Measurements from ENCODE around the gene AATK.
A peak's percentile ranks its signal among the peaks of the same experiment; 100 is the strongest.

AATK gene

GRCh38 chr17:81144423-81144781 lies 21.6 kb downstream of the AATK start:
- DNase-seq (ENCODE audit: low read depth in 2 of 2), result no peak

GRCh38 chr17:81143717-81144422 lies 22.2 kb downstream of the AATK start:
- no peak for DNase-seq (ENCODE audit: low read depth in 2 of 2)

GRCh38 chr17:81143200-81143527 lies 22.9 kb downstream of the AATK start:
- DNase-seq (ENCODE audit: low read depth in 2 of 2), result no peak

DNA sequence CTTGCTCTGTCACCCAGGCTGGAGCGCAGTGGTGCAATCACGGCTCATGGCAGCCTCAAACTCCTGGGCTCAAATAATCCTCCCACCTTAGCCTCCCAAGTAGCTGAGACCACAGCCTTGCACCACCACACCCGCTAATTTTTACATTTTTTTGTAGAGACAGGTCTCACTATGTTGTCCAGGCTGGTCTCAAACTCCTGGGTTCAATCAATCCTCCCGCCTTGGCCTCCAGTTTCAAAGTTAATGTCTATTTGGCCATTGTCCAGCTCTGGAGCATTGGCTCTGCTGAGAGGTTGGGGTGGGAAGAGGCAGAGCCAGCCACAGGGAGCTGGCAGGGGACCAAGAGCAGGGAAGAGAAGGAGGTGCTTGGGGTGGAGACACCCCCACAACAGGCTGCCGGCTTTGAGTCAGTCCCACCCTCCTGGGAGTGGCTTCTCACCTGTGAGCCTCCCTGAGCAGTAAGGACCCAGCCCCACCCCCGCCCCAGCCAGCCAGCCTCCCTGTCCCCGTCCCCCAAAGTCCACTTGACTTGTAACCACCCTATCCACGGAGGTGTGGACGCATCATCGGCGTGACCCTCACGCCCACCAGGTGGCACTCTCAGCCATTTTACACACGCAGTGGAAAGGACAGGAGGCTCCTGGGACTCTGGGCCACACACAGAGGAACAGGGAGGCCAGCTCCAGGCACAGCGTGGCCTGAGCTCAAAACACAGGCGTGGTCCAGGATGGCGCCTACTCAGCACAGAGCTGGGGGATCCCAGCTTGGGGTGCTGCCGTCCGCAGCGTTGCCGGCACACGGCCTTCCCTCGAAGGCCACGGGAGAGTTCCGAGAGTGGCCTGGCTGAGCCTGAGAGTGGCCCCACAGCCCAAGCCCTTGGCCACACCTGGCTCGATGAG lies 23.5 kb downstream of the AATK start:
- DNase-seq (ENCODE audit: low read depth in 2 of 2), result peak; percentile 20 to 50

DNA sequence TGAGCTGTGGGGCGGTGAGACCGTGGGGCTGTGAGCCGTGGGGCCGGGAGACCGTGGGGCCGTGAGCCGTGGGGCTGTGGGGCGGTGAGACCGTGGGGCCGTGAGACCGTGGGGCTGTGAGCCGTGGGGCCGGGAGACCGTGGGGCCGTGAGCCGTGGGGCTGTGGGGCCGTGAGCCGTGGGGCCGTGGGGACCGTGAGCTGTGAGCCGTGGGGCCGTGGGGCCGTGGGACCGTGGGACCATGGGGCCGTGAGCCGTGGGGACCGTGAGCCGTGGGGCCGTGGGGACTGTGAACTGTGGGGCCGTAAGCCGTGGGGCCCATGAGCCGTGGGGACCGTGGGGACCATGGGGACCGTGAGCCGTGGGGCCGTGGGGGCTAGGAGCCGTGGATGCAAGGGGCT lies 25.3 kb downstream of the AATK start:
- DNase-seq (ENCODE audit: low read depth in 2 of 2), result no peak

DNA sequence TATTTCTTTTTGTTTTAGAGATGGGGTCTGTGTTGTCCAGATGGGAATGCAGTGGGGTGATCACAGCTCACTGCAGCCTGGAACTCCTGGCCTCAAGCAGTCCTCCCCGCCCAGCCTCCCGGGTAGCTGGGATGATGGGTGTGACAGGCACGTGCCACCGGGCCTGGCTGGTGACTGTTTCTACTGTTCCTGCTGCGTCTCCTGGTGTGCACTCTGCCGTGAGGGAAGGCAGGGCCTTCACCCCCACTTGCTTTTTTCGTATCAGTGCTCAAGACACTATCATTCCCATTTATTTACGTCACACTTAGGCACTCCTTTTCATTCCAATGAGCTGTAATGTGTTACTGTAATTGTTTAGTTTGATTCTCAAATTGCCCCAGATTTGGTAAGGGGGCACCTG lies 26.0 kb downstream of the AATK start:
- DNase-seq (ENCODE audit: low read depth in 2 of 2), result no peak

- DNase-seq (ENCODE audit: low read depth in 2 of 2), result no peak
Observed at GRCh38 chr17:81139428-81139827, 26.6 kb downstream of the AATK start.

GRCh38 chr17:81138500-81138899 lies 27.5 kb downstream of the AATK start:
- no peak for DNase-seq (ENCODE audit: low read depth in 2 of 2)

GRCh38 chr17:81138083-81138482 lies 27.9 kb downstream of the AATK start:
- no peak for DNase-seq (ENCODE audit: low read depth in 2 of 2)

DNA sequence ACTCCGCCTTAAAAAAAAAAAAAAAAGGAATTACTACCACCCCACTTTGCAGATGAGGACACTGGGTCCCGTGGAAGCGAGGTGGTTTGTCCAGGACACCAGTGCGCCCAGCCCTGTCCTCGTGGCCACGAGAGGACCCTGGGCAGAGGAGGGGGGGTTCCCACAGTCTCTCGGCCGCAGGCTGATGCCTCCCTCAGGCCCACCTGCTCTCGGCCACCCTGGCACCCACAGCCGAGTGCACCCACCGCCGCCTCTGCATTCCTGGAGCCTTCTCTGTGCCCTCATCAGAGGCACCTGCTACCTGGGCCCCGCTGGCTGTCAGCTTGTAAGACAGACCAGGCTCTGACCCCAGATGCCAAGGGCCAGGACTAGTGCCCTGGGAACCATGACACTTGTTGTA lies 28.8 kb downstream of the AATK start:
- no peak for DNase-seq (ENCODE audit: low read depth in 2 of 2)

GRCh38 chr17:81136366-81136765 lies 29.7 kb downstream of the AATK start:
- DNase-seq (ENCODE audit: low read depth in 2 of 2), result no peak

- no peak for DNase-seq (ENCODE audit: low read depth in 2 of 2)
Observed at GRCh38 chr17:81135505-81136278, 30.3 kb downstream of the AATK start.

DNA sequence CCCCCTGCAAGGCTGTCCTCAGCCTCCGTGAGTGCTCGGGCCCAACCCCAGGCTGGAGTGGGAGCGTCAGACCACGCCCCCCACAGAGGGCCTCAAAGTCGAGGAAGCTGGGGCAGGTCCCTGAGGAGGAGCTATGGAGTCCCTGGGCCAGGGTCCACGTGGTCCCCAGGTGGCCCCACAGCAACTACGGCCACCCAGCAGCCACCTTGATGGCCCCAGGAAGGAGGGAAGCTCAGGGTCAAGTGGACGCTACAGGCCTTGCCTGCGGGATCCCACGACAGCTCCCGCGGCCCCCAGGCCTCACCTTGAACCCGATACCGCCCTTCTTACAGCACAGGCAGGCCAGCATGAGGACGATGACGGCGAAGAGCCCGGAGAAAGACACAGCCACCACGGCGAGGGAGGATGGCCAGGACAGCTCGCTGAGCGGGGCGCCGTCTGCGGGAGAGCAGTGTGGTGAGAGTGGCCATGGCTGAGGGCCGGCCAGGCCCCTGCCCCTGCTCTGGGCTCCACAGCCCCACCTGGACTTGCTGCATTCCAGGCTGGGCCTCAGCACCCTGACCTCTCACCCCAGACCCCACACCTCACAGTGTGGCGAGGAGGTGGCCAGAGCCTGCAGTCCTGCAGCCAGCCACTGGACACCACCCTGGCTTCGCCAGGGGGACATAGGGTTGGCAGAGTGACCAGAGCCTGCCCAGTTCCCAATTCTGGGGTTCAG lies 31.8 kb downstream of the AATK start:
- DNase-seq (ENCODE audit: low read depth in 2 of 2), result no peak

DNA sequence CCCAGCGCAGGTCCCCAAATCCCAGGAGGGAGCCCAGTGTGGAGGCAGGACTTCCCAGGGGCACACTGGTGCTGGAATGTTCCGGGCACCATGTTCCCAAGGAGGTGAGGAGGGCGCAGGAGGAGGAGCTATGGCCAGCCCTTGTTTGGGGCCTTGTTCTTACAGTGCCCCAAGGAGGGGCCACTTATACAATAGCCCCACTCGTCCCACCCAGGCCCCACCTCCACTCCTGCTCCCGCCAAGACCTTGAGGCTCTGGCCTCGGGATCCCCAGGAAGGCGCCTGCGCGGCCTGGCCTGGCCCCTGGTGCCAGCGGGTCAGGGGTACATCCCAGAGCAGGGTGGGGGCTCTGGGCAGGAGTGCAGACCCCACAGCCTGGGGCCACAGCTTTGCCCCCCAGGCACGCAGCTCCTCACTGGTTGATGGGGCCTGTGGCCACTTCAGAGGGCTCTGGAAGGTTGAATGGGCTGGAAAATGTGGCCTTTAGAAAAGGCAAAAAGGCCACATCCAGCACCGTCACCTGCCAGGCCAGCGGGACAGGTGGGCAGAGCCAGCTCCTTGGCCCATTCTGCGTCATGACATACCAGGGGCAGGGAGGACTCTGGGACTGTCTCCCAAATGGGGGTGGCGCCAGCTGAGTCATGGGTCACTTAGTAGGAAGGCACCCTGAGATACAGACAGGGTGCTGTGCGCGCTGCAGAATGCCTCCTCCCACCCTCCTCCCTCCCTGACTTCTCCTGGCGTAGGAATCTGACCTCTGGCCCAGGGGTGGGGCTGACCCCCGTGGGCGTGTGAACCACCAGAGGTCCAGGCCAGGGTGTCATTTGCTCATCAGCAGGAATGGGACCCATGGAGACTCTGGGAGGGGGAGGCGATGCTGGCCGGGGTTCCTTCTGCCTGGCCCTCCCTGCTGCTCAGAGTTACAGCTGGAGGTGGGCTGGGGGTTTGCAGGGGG lies 33.0 kb downstream of the AATK start:
- DNase-seq (ENCODE audit: low read depth in 2 of 2), result no peak

GRCh38 chr17:81132197-81132540 lies 33.9 kb downstream of the AATK start:
- no peak for DNase-seq (ENCODE audit: low read depth in 2 of 2)

DNA sequence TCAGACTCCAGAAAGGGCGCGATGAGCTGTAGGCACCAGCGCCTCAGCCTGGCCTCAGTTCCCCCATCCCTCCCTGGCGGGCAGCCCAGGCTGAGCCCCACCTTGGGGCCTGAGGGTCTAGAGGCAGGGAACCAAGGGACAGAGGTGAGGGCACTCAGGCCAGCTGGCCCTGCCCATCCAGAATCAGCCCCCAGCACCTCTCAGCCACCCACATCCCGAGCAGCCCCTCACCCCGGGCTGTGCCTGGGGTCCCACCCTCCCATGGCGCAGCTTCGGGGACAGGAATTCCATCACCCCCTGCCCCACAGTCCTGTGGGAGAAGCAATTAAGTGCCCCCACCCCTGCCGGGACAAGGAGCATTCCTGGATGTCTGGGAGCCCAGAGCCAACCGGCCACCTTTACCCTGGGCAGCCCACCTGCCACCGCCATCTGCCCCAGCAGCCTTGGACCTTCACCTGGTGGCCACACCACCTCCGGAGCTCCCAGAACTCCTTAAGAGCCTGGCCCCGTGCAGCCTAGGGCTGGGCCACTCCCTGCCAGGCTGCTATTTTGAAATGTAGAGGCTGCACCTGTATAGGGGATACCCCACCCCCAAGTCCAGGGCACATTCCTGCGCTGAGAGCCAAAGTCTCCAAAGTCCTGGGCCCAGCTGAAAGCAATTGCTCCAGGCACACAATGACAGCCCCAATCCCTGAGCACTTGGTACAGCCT lies 34.4 kb downstream of the AATK start:
- no peak for DNase-seq (ENCODE audit: low read depth in 2 of 2)

- no peak for DNase-seq (ENCODE audit: low read depth in 2 of 2)
Observed at GRCh38 chr17:81130385-81131361, 35.3 kb downstream of the AATK start.

- no peak for DNase-seq (ENCODE audit: low read depth in 2 of 2)
Observed at GRCh38 chr17:81129711-81130367, 36.2 kb downstream of the AATK start.

DNA sequence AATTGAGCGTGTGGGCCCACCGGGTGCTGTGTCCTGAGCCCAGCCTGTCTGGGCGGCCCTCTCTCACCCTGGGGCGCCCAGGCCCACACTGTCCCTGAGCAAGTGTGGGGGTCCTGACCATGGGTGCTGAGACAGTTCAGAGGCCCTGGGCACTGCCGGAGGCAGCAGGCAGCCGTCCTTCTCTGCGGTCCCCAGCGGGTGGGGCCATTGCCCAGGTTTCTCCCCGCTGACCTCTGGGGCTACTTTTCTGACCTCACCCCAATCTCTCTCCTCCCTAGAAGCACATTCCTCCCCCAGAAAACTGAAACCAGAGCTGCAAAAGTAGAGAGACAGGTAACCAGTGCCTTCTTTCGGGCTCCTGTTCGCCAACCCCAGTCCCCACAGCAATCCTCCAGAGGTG lies 36.7 kb downstream of the AATK start:
- no peak for DNase-seq (ENCODE audit: low read depth in 2 of 2)
